Vein endothelial cell (primary cell): ENCODE measurements around the gene PPP1R14B. TPM values are rescaled to one million over a fixed set of nuclear protein-coding genes. Genes with fewer than 3 reads are reported as not detected.

Experiments used
- small RNA-seq: library from RNA; depleted of rRNA; stranded (forward); fragments of <200 nt; gene quantifications from one replicate; pipeline ENCODE3, GENCODE V24; 2012
- total RNA-seq: library from RNA; depleted of rRNA; stranded (reverse); fragments of >200 nt; gene quantifications from 2 replicates; pipeline ENCODE4 v1.2.3, GENCODE V29; 2012

Gene PPP1R14B
- 256 and 260 TPM in 2 replicates for total RNA-seq

GRCh38 chr11:64246871-64247728 lies at the start of gene PPP1R14B:
PPP1R14B (minus strand) TSS chr11:64246943; CDS start chr11:64246673, 270 bp downstream.

DNA sequence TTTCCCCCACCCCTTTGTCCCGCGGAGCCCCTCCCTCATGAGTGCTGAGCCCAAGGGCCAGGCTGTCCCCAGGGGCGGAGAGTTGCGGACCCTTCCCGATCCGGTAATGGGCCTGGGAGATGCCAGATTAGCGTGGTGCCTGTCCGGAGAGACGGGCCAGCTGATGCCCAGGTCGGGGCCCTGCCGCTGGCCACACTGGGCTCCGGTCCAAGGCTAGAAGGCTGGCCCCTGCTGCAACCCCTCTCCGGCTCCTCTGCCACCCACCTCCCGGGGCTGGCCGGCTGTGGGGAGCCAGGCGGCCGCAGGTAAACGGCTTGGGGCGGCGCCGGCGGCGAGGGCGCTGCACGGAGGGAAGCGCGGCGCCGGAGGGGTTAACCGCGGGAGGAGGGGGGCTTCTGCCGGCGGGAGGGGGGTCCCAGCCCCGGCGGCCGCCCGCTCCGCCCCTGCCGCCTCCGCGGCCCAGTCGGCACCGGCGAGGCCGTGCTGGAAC lies 44.6 kb upstream of the PPP1R14B start, which contains the start of gene KCNK4:
Gene KCNK4 (plus strand): TSS at position 41 of the 490 bp plus-strand sequence. CDS start 1,717 bp downstream, outside the sequence.

GRCh38 chr11:64284962-64285884 lies 38.5 kb upstream of the PPP1R14B start, which contains the start of gene GPR137:
GPR137 (plus strand) TSS chr11:64285848; CDS start chr11:64286525, 677 bp downstream.

DNA sequence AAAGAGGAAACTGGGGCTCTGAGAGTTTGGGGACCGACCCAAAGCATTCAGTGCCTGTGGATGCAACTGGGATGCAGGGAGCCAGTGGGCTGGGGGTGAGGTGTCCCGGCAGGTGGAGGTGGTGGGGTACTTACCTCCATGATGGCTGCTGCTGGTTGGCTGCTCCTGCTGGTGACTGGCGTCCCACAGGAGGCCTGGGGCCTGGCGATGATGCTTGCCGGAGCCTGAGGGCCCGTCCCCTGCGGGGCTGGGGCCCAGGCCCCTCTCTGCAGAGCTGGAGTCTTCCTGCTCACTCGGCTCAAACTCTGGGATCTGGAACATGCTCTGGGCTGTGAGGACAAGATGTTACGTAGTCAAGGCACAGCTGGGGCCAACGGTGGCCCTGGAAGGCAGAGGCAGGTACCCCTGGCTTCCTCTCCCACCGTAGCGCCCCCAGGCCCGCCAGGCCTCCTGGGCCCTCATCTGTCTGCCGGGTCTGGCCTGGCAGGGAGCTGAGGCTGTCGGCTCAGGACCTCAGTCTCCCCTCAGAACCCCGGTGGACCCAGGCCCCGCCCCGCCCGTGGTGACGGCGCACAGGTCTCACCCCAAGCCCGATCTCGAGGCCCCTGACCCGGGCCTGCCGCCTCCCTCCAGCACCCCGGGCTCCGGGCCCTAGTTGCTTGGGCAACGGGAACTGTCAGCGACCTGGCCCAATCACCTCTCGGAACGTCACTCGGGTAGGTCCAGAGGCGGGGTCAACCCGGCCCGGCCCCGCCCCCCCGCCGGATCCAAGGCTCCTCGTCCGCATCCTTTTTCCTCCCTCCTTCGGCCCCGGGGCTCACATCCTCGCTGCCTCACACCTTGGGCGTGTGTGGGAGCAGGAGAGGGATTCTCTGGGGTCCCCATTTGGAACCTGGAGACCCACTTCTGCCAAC lies 37.6 kb upstream of the PPP1R14B start, which contains the start of gene BAD:
Gene BAD (minus strand): TSS at position 618 of the 914 bp plus-strand sequence. CDS start 297 bp downstream, at position 321.

DNA sequence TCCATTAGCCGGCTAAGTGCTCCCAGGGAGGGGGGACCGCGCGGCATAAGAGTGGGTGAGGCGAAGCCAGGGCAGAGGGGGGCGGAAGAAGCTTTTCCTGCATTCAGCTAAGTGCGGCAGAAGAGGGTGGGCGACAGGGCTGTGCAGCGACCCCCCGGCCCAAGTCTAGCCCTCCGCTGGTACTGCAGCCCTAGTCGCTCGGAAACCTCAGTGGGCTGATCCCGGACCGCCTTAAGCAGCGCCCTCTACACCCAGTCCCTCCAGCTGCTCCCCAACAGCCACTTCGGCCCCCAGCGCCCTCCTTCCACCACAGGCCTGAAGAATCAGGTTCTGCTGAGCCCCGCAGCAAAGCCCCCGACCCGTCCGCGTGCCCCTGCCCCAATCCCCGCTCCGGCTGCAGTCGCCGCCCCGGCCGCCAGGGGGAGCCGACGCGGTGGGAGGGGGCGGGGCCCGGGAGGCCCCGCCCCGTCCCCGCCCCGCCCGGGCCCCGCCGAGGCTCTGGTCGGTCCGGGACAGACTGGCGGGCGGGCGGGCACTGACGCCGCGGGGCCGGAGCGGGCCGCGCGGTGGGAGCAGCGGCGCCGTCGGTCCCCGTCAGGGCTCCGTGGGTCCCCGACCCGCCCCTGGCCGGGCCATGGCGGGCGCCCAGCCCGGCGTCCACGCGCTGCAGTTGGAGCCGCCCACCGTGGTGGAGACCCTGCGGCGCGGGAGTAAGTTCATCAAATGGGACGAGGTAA lies 4.4 kb upstream of the PPP1R14B start, which contains the start of gene PLCB3:
Gene PLCB3 (plus strand): TSS at position 515 of the 737 bp plus-strand sequence. CDS start 120 bp downstream, at position 635.

GRCh38 chr11:64240435-64241240 lies 6.1 kb downstream of the PPP1R14B start, which contains the start of gene FKBP2:
FKBP2 (plus strand) TSS chr11:64241095; CDS start chr11:64242388, 1,293 bp downstream.

DNA sequence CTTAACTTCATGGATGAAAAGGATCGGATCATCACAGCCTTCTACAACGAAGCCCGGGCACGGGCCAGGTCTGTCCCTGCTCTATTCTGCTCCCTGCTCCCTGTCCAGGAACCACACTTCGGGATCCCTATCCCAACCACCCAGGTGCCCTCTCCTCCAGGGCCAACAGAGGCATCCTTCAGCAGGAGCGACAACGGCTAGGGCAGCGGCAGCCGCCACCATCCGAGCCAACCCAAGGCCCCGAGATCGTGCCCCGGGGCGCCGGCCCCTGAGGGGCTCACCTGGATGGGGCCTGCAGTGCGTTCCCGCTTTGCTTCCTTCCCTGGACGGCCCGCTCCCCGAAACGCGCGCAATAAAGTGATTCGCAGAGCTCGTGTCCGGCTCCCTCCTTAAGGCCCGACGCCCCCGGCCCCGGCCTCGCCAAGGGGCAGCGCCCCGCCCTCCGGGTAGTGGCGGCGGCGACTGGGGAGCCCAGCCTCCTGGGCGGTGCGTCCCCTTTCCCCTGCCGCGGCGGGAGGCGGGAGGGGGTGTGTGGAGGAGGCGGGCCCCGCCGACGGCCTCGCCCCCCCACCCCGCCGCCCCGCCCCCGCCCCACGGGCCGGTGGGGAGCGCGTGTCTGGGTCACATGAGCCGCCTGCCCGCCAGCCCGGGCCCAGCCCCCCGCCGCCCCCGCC lies 12.7 kb downstream of the PPP1R14B start, which contains the start of gene VEGFB:
Gene VEGFB (plus strand): TSS at position 672 of the 674 bp plus-strand sequence. CDS start 250 bp downstream, outside the sequence.

GRCh38 chr11:64230171-64230984 lies 16.4 kb downstream of the PPP1R14B start, which contains the start of gene DNAJC4:
DNAJC4 (plus strand) TSS chr11:64230548; CDS start chr11:64230855, 307 bp downstream.

DNA sequence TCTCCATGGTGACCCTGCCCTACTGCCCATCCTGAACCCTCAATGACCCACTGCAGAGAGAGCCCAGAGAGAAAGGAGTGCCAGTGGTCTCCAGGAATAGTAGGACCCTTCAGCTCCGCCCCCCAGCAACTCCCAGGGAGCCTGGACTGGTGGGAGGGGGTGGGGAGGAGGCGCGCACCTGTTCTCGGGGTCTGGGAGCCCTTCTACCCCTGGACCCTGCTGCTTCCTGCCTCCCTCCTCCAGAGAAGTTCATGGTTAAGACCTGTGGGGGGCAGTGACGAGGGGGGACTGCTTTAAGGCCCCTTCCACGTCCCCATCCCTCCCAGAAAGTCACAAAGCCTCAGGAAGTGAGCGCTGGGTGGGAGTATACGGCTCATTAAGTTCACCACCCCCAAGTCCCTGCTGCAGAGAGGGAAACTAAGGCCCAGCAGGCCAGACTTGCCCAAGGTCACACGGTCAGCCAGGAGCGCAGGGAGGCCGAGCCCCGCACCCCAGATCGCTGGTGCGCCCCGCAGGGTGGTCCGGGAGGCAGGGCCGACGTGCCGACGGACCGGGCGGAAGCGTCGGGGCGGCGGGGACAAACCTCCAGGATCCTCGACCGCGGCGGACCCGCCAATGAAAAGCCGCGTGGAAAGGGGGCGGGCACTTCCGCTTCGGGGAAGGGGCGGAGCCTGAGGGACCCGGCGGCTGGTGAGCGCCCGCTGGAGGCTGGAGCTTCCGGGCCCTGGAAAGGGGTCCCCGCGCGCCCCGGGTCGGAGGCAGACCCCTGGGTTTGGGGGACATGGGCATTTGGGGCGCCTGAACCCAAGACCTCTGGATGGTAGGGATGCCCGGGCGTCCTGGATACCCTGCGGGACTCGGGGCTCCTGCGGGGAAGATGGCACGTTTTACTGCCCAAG lies 20.9 kb downstream of the PPP1R14B start, which contains the start of the genes NUDT22 and TRPT1:
Gene NUDT22 (plus strand): TSS at position 667 of the 899 bp plus-strand sequence. CDS start 379 bp downstream, outside the sequence.
Gene TRPT1 (minus strand): TSS at position 579 of the 899 bp plus-strand sequence. CDS start 326 bp downstream, at position 253.

DNA sequence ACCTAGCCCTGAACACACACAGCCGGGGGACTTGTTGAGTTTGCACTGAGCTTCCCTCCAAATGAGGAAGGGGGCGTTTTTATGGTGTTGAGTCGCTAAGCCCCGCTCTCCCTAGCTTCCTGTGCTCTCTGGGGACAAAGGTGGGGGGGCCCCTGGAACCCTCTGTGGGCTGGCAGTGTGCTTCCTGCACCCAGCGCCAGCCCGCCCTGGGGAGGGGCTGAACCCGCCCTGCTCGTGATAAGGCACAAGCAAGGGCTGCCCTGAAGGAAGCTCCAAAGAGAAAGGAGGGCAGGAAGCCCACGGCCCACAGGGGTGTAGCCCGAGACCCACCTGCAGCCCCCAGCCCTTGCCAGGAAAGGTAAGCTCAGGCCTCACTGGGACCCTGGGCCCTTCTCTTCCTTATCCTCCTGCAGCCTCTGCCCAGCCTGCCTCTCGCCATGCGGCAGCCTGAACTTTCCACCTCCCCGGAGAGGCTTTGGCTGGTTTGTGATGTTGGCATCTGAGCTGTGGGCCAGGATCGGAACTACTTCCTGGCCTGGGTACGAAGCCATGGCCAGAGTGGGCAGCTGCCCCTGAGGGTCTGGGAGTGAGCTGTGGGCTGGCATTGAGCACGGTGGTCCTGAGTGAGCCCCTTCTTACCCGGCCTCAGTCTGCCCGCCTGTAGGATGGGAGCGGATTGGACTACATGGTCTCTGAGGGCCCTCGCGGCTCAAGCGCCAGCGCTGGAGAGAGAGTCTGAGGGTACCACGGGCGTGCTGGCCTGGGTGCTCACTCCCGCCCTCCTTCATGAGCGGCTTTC lies 40.1 kb downstream of the PPP1R14B start, which contains the start of gene FERMT3:
Gene FERMT3 (plus strand): TSS at position 265 of the 799 bp plus-strand sequence. CDS start 644 bp downstream, outside the sequence.

Small RNA genes within 50 kb of the gene (small RNA-seq; reads per million reads assigned to genes)
- not detected for gene RF00019

Other genes with a start within 250 kb of the PPP1R14B start
- gene FLRT1, start 211.0 kb downstream of the PPP1R14B start, total RNA-seq, result not detected in 2 replicates
- 17.0 and 37.6 TPM in 2 replicates for gene MACROD1, start 80.8 kb downstream of the PPP1R14B start, total RNA-seq
- 212 and 271 TPM in 2 replicates for gene STIP1, start 60.8 kb downstream of the PPP1R14B start, total RNA-seq
- gene FERMT3, start 40.2 kb downstream of the PPP1R14B start, total RNA-seq, result 33.1 and 47.7 TPM in 2 replicates
- 29.9 and 43.1 TPM in 2 replicates for gene TRPT1, start 20.8 kb downstream of the PPP1R14B start, total RNA-seq
- gene NUDT22, start 20.7 kb downstream of the PPP1R14B start, total RNA-seq, result 35.3 and 43.1 TPM in 2 replicates
- gene DNAJC4, start 16.4 kb downstream of the PPP1R14B start, total RNA-seq, result 9.4 and 18.3 TPM in 2 replicates
- 12.5 and 23.2 TPM in 2 replicates for gene VEGFB, start 12.4 kb downstream of the PPP1R14B start, total RNA-seq
- gene FKBP2, start 5.8 kb downstream of the PPP1R14B start, total RNA-seq, result 27.3 and 30.7 TPM in 2 replicates
- 50.0 and 54.9 TPM in 2 replicates for gene PLCB3, start 4.6 kb upstream of the PPP1R14B start, total RNA-seq
- gene BAD, start 37.7 kb upstream of the PPP1R14B start, total RNA-seq, result 59.6 and 75.5 TPM in 2 replicates
- 15.5 and 16.3 TPM in 2 replicates for gene GPR137, start 38.9 kb upstream of the PPP1R14B start, total RNA-seq
- 0.10 TPM in 1 of 2 replicates, not detected in the other for gene KCNK4, start 44.4 kb upstream of the PPP1R14B start, total RNA-seq
- 0.38 TPM in 1 of 2 replicates, not detected in the other for gene CATSPERZ, start 53.4 kb upstream of the PPP1R14B start, total RNA-seq
- gene ESRRA, start 58.6 kb upstream of the PPP1R14B start, total RNA-seq, result 40.7 and 50.0 TPM in 2 replicates
- gene TRMT112, start 70.6 kb upstream of the PPP1R14B start, total RNA-seq, result 124 and 155 TPM in 2 replicates
- 154 and 168 TPM in 2 replicates for gene PRDX5, start 71.2 kb upstream of the PPP1R14B start, total RNA-seq
- gene CCDC88B, start 93.3 kb upstream of the PPP1R14B start, total RNA-seq, result 1.7 and 2.3 TPM in 2 replicates
- gene RPS6KA4, start 112.2 kb upstream of the PPP1R14B start, total RNA-seq, result 44.4 and 52.3 TPM in 2 replicates